ENCODE measurements around the gene NFE2L3.
"Not testable (repeated sequence)": the region's sequence is repeated elsewhere in the genome, so short reads cannot be mapped to it uniquely, and the experiment has no call there.

The NFE2L3 gene

GRCh38 chr7:26187380-26188205 is 35.6 kb downstream of the NFE2L3 start:
- no peak for FAIRE-seq

GRCh38 chr7:26188206-26188956 is 36.4 kb downstream of the NFE2L3 start:
- no peak for FAIRE-seq

- FAIRE-seq: no peak
Observed at GRCh38 chr7:26188957-26189541, 37.1 kb downstream of the NFE2L3 start.

GRCh38 chr7:26189697-26190096 is 37.7 kb downstream of the NFE2L3 start:
- FAIRE-seq: no peak

- peak; percentile 52 for FAIRE-seq
Observed at GRCh38 chr7:26190417-26190869, 38.4 kb downstream of the NFE2L3 start.

- FAIRE-seq: peak; percentile 90
Observed at GRCh38 chr7:26191233-26191973, 39.4 kb downstream of the NFE2L3 start.

- no peak for FAIRE-seq
Observed at GRCh38 chr7:26191974-26192479, 40.0 kb downstream of the NFE2L3 start.

- FAIRE-seq: peak; percentile 61
Observed at GRCh38 chr7:26192485-26193087, 40.6 kb downstream of the NFE2L3 start.

- no peak for FAIRE-seq
Observed at GRCh38 chr7:26193432-26194207, 41.6 kb downstream of the NFE2L3 start.

- FAIRE-seq: not testable (repeated sequence)
Observed at GRCh38 chr7:26194764-26195163, 42.8 kb downstream of the NFE2L3 start.

GRCh38 chr7:26195182-26195581 is 43.2 kb downstream of the NFE2L3 start:
- no peak for FAIRE-seq

- FAIRE-seq: no peak
Observed at GRCh38 chr7:26195867-26196657, 44.1 kb downstream of the NFE2L3 start.

GRCh38 chr7:26197153-26198115 is 45.4 kb downstream of the NFE2L3 start:
- no peak for FAIRE-seq

GRCh38 chr7:26198133-26198780 is 46.3 kb downstream of the NFE2L3 start:
- peak; percentile 95 for FAIRE-seq

- FAIRE-seq: peak; percentile 49
Observed at GRCh38 chr7:26198781-26199169, 46.8 kb downstream of the NFE2L3 start.

- FAIRE-seq: peak; percentile 3
Observed at GRCh38 chr7:26199301-26200037, 47.5 kb downstream of the NFE2L3 start.

- FAIRE-seq: no peak
Observed at GRCh38 chr7:26200038-26200443, 48.0 kb downstream of the NFE2L3 start.

Measured in G401.6 (cell line).